Neural cell (in vitro differentiated cells): Measurements from ENCODE around the gene ROCK1. TPM values are rescaled to one million over a fixed set of nuclear protein-coding genes. Genes with fewer than 3 reads are reported as not detected.

Source experiments
- H2AFZ ChIP-seq: fragments of 200-600, 300-800 bp; sonication (generic), shearing (Covaris generic); 2 replicates; pipeline ENCODE4 v1.6.0; 2014; ENCODE audit warnings: low read depth, mild to moderate bottlenecking, antibody characterized with exemption, low read length, moderate library complexity
- H3F3A ChIP-seq: fragments of 200-600 bp; shearing (Covaris generic); 2 replicates; pipeline ENCODE4 v1.6.1; 2016; ENCODE audit warnings: mild to moderate bottlenecking, moderate library complexity, mixed read lengths, antibody characterized with exemption, low read length; ENCODE audit not compliant: insufficient read depth, poor library complexity, severe bottlenecking
- H3K27ac ChIP-seq: fragments of 200-600, 300-800 bp; sonication (generic), shearing (Covaris generic); 2 replicates; pipeline ENCODE4 v1.5.1; 2014; ENCODE audit warnings: mild to moderate bottlenecking, low read length, moderate library complexity
- H3K27me3 ChIP-seq: fragments of 300-800, 200-600 bp; sonication (generic), shearing (Covaris generic); 2 replicates; pipeline ENCODE4 v1.6.0; 2014; ENCODE audit warnings: mild to moderate bottlenecking, low read depth, low read length, moderate library complexity; ENCODE audit not compliant: insufficient read depth
- H3K36me3 ChIP-seq: fragments of 300-800, 200-600 bp; sonication (generic), shearing (Covaris generic); 2 replicates; pipeline ENCODE4 v1.5.1; 2014; ENCODE audit warnings: mild to moderate bottlenecking, antibody characterized with exemption, low read length, moderate library complexity; ENCODE audit not compliant: insufficient read depth
- H3K4me2 ChIP-seq: fragments of 300-800, 200-600 bp; sonication (generic), shearing (Covaris generic); 2 replicates; pipeline ENCODE4 v1.6.0; 2014; ENCODE audit warnings: mild to moderate bottlenecking, low read length
- H3K4me3 ChIP-seq: fragments of 300-800, 200-600 bp; sonication (generic), shearing (Covaris generic); 2 replicates; pipeline ENCODE4 v1.5.1; 2014; ENCODE audit warnings: mild to moderate bottlenecking, low read length, moderate library complexity
- H3K79me2 ChIP-seq: fragments of 200-600 bp; shearing (Covaris generic); replicated peaks from 2 replicates; pipeline ENCODE4 v1.6.0; 2014; ENCODE audit warnings: mild to moderate bottlenecking, low read length, moderate library complexity; ENCODE audit not compliant: insufficient read depth
- H3K9ac ChIP-seq: fragments of 300-800, 200-600 bp; sonication (generic), shearing (Covaris generic); 2 replicates; pipeline ENCODE4 v1.6.1; 2016; ENCODE audit warnings: mild to moderate bottlenecking, low read length, mixed read lengths
- H3K9me2 ChIP-seq: fragments of 200-600 bp; shearing (Covaris generic); 2 replicates; pipeline ENCODE4 v1.6.1; 2016; ENCODE audit warnings: mild to moderate bottlenecking, low read length, mixed read lengths; ENCODE audit not compliant: insufficient read depth
- H3K9me3 ChIP-seq: fragments of 200-600, 300-800 bp; sonication (generic), shearing (Covaris generic); 2 replicates; pipeline ENCODE4 v1.6.1; 2016; ENCODE audit warnings: mild to moderate bottlenecking, mixed run types, low read length, moderate library complexity, mixed read lengths
- H4K20me1 ChIP-seq: fragments of 200-600 bp; shearing (Covaris generic); 2 replicates; pipeline ENCODE4 v1.6.1; 2016; ENCODE audit warnings: mild to moderate bottlenecking, mixed run types; ENCODE audit not compliant: insufficient read depth
- EP300 ChIP-seq: fragments of 450-650 bp; conservative IDR thresholded peaks from 2 replicates; pipeline ENCODE4 v1.6.1; 2014; ENCODE audit warnings: antibody characterized with exemption, mild to moderate bottlenecking, moderate library complexity; ENCODE audit not compliant: poor library complexity, severe bottlenecking
- EZH2 ChIP-seq: fragments of 200-600, 300-800 bp; shearing (Covaris generic), sonication (generic); IDR thresholded peaks from 2 replicates; pipeline ENCODE4 v1.6.1; 2014; ENCODE audit warnings: antibody characterized with exemption, low read length, borderline replicate concordance, mild to moderate bottlenecking; ENCODE audit not compliant: insufficient read depth, poor library complexity, severe bottlenecking
- MXI1 ChIP-seq: fragments of 450-650 bp; conservative IDR thresholded peaks from 2 replicates; pipeline ENCODE4 v1.6.1; 2014; ENCODE audit warnings: antibody characterized with exemption, mild to moderate bottlenecking; ENCODE audit not compliant: poor library complexity, severe bottlenecking
- POLR2AphosphoS5 ChIP-seq: IDR thresholded peaks from 2 replicates; pipeline ENCODE4 v1.6.1; 2012
- RAD21 ChIP-seq: fragments of 450-650 bp; conservative IDR thresholded peaks from 2 replicates; pipeline ENCODE4 v1.6.1; 2014; ENCODE audit warnings: antibody characterized with exemption, mild to moderate bottlenecking, moderate library complexity
- SMC3 ChIP-seq: fragments of 450-650 bp; conservative IDR thresholded peaks from 2 replicates; pipeline ENCODE4 v1.6.1; 2014; ENCODE audit warnings: antibody characterized with exemption, mild to moderate bottlenecking, moderate library complexity; ENCODE audit not compliant: poor library complexity
- TAF1 ChIP-seq: IDR thresholded peaks from 2 replicates; pipeline ENCODE4 v1.6.1; 2012; ENCODE audit warnings: low read depth
- polyA plus RNA-seq: library from polyadenylated mRNA; depleted of rRNA; stranded (reverse); fragments of >200 nt; gene quantifications from 2 replicates; pipeline ENCODE4 v1.2.3, GENCODE V29; 2014
- TF ChIP-seq, protein P1 (sequence below): fragments of 450-650 bp; IDR thresholded peaks from 2 replicates; pipeline ENCODE4 v1.5.1; 2014; ENCODE audit warnings: antibody characterized with exemption, mild to moderate bottlenecking, moderate library complexity; ENCODE audit not compliant: poor library complexity, severe bottlenecking
- TF ChIP-seq, protein P2 (sequence below): IDR thresholded peaks from 2 replicates; pipeline ENCODE4 v1.6.1; 2012; ENCODE audit warnings: borderline replicate concordance

The ROCK1 gene
- polyA plus RNA-seq, 1 donor from 2014 or later = 43.0 TPM

DNA sequence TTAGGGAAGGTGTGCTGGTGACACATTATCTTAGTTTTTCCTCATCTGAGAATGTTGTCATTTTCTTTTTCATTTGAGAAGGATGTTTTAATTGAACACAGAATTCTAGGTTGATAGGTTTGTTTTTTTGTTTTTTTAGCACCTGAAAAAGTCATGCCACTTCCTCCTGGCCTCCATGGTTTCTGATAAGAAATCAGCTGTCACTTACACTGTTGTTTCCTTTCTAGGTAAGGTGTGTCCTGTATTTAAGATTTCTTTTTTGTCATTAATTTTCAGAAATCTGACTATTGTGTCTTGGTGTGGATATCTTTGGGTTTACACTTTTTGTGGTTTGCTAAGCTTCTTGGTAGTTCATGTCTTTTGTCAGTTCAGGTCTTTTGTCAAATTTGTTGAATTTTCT, 99.3 kb downstream of the ROCK1 start:
- Histone ChIP-seq H4K20me1 (no peaks in the 10 kb centered on the region), H3K79me2 (no peaks in the 10 kb centered on the region), H3F3A (no peaks in the 10 kb centered on the region), H3K9me3 (no peaks in the 10 kb centered on the region), H3K36me3 (peaks cover 17% of the 10 kb centered on the region), H2AFZ (no peak overlapping the region), H3K9me2 (no peaks in the 10 kb centered on the region), H3K27me3 (no peaks in the 10 kb centered on the region), H3K4me3 (no peak overlapping the region), H3K4me2 (no peak overlapping the region), H3K27ac (no peak overlapping the region), H3K9ac (no peak overlapping the region)
- TF ChIP-seq POLR2AphosphoS5 = no peak
- TF ChIP-seq, protein P1, sequence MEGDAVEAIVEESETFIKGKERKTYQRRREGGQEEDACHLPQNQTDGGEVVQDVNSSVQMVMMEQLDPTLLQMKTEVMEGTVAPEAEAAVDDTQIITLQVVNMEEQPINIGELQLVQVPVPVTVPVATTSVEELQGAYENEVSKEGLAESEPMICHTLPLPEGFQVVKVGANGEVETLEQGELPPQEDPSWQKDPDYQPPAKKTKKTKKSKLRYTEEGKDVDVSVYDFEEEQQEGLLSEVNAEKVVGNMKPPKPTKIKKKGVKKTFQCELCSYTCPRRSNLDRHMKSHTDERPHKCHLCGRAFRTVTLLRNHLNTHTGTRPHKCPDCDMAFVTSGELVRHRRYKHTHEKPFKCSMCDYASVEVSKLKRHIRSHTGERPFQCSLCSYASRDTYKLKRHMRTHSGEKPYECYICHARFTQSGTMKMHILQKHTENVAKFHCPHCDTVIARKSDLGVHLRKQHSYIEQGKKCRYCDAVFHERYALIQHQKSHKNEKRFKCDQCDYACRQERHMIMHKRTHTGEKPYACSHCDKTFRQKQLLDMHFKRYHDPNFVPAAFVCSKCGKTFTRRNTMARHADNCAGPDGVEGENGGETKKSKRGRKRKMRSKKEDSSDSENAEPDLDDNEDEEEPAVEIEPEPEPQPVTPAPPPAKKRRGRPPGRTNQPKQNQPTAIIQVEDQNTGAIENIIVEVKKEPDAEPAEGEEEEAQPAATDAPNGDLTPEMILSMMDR = no peak
- no peak for TF ChIP-seq EZH2
- no peak for TF ChIP-seq EP300
- TF ChIP-seq, protein P2, sequence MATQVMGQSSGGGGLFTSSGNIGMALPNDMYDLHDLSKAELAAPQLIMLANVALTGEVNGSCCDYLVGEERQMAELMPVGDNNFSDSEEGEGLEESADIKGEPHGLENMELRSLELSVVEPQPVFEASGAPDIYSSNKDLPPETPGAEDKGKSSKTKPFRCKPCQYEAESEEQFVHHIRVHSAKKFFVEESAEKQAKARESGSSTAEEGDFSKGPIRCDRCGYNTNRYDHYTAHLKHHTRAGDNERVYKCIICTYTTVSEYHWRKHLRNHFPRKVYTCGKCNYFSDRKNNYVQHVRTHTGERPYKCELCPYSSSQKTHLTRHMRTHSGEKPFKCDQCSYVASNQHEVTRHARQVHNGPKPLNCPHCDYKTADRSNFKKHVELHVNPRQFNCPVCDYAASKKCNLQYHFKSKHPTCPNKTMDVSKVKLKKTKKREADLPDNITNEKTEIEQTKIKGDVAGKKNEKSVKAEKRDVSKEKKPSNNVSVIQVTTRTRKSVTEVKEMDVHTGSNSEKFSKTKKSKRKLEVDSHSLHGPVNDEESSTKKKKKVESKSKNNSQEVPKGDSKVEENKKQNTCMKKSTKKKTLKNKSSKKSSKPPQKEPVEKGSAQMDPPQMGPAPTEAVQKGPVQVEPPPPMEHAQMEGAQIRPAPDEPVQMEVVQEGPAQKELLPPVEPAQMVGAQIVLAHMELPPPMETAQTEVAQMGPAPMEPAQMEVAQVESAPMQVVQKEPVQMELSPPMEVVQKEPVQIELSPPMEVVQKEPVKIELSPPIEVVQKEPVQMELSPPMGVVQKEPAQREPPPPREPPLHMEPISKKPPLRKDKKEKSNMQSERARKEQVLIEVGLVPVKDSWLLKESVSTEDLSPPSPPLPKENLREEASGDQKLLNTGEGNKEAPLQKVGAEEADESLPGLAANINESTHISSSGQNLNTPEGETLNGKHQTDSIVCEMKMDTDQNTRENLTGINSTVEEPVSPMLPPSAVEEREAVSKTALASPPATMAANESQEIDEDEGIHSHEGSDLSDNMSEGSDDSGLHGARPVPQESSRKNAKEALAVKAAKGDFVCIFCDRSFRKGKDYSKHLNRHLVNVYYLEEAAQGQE = no peak
- no peak for TF ChIP-seq SMC3
- no peak for TF ChIP-seq TAF1
- TF ChIP-seq RAD21 = no peak
- TF ChIP-seq MXI1 = no peak

DNA sequence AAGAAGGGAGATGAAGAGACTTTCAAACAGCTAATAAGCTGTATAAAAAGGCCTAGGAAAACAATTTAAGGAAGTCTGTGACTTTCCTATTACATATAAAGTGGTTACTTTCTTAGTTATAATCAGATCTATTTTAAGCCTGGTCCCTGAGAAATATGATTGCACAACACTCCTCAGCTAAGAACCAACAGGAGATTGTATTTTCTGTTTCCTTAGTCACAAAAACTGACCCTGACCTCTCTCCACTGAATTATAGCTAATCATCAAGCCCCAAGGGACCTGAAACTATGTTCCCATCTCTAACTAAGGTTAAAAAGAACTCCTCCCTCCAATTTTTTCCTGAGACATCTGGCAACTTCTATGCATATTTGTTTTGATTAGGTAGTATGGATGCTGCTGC, 106.9 kb downstream of the ROCK1 start:
- no peak overlapping the region for H3K27ac ChIP-seq
- no peaks in the 10 kb centered on the region for H3K9me3 ChIP-seq
- H3K36me3 ChIP-seq = peaks cover 24% of the 10 kb centered on the region
- H3K9ac ChIP-seq = no peak overlapping the region
- H3K27me3 ChIP-seq = no peaks in the 10 kb centered on the region
- no peaks in the 10 kb centered on the region for H3K9me2 ChIP-seq
- TF ChIP-seq, protein P1 = no peak
- TF ChIP-seq SMC3 = no peak
- H2AFZ ChIP-seq = no peak overlapping the region
- H4K20me1 ChIP-seq = no peaks in the 10 kb centered on the region
- H3K4me2 ChIP-seq = no peak overlapping the region
- H3F3A ChIP-seq = no peaks in the 10 kb centered on the region
- H3K4me3 ChIP-seq = no peak overlapping the region
- H3K79me2 ChIP-seq = no peaks in the 10 kb centered on the region
